Loucy (cell line): Measurements from ENCODE around the gene DCAF6.

Experiments used
- CTCF ChIP-seq: fragments of 200-600 bp; sonication (generic); conservative IDR thresholded peaks from 2 replicates; pipeline ENCODE4 v1.5.1; 2014; ENCODE audit warnings: mild to moderate bottlenecking, antibody characterized with exemption, low read length
- EZH2phosphoT487 ChIP-seq: fragments of 200-600 bp; IDR thresholded peaks from 2 replicates; pipeline ENCODE4 v1.6.1; 2018; ENCODE audit warnings: antibody characterized with exemption, mild to moderate bottlenecking, moderate library complexity, borderline replicate concordance

DNA sequence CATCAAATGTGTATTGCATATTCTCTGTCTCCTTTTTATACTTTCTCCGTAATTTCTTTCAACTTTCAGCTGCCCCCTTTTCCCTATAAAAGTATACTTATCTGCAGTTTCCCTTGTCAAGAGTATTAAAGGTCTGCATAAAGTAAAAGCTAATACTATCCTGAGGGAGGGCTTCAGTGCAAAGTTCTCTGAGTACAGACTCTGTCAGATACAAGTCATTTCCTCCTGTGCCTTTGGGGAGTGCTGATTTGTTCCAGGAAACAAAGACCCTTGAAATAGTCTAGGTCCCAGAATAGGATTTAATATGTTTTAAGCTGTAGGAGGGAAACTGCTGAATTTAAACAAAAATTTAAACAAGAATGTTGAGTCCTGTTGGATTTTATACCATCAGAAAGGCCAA, 188.6 kb downstream of the DCAF6 start:
- no peak for TF ChIP-seq CTCF
- no peak for TF ChIP-seq EZH2phosphoT487
